ELF-1 (cell line): ENCODE data around the gene EFCAB7.
A peak's percentile ranks its signal among the peaks of the same experiment; 100 is the strongest.
"Not testable (repeated sequence)": the region's sequence is repeated elsewhere in the genome, so short reads cannot be mapped to it uniquely, and the experiment has no call there.

Experiments used
- DNase-seq: peaks from one replicate; pipeline ENCODE4 v3.0.0-alpha.2; 2016; ENCODE audit warnings: low read depth, low spot score

Gene EFCAB7

DNA sequence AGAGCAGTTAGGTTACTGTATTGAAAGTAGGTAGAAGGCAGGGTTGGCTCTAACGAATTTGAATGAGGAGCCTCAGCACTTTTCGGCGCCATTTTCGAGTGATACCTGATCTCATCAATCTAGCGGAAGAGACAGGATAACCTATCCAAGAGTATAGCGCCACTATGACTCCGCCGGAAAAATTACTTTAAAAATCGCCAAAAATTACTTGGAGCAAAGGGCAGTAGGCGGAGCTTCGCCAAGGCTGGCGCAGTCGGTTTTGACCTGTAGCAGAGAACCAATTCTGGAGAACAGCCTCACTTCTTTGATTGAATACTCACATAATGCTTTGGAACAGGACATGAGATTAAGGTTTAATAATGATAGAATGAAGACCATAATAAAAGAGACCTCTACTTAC is 25.6 kb downstream of the EFCAB7 start:
- DNase-seq = no peak

DNA sequence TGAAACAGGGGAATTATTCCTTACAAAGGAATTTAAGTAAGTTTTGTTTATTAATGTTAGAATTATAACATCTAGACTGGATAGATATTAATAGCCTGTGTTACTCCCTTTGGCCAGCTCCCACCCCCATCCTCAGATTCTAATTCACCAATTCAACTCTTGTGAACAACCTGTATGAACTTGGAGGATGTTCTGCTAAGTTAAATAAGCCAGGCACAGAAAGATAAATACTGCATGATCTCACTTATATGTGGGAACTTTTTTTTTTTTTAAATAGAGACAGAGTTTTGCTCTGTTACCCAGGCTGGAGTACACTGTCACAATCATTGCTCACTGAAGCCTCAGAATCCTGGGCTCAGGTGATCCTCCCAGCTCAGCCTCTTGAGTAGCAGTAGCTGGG is 32.2 kb downstream of the EFCAB7 start:
- DNase-seq = no peak

DNA sequence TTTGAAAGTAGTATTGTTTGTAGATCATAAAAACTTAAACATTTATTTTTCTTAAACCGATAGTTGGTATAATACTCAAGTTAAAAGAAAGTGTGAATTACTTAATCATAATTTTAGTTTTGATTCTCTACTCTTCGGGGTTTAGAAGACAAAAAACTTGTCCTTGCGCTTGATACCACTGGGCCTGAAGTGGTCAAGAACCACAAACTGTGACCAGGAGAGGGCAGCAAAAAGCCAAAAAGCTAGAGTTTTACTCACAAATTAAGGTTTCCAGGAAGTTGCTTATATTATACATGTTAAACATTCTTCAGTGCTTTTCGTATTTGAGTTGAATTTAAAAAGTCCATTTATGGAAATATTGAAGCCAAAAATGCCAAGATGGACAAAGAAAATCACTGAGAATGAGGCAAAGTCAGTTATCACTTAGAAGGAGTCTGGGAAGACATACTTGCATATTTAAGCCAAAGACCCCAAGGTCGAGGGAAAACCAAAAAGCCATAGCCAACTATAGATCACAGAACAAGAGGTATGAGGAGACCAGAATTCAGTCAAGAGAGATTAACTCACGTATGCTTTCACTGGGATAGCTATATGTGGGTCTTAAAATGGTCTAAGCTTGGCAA is 34.2 kb downstream of the EFCAB7 start:
- DNase-seq = peak; percentile 35

DNA sequence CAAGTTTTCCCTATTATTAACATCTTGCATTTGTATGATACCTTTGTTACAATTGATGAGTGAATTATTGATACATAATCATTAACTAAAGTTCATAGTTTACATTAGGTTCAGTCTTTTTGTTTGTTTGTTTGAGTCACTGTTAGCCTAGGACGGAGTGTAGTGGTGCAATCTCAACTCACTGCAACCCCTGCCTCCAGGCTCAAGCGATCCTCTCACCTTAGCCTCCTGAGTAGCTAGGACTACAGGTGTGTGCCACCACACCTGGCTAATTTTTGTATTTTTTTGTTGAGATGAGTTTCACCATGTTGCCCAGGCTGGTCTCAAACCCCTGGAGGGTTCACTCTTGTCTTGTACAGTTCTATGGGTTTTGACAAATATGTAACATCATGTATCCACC is 36.0 kb downstream of the EFCAB7 start:
- DNase-seq = no peak

- DNase-seq = no peak
Measured at GRCh38 chr1:63563745-63564144, 40.4 kb downstream of the EFCAB7 start.

GRCh38 chr1:63569068-63569467 is 45.7 kb downstream of the EFCAB7 start:
- no peak for DNase-seq

DNA sequence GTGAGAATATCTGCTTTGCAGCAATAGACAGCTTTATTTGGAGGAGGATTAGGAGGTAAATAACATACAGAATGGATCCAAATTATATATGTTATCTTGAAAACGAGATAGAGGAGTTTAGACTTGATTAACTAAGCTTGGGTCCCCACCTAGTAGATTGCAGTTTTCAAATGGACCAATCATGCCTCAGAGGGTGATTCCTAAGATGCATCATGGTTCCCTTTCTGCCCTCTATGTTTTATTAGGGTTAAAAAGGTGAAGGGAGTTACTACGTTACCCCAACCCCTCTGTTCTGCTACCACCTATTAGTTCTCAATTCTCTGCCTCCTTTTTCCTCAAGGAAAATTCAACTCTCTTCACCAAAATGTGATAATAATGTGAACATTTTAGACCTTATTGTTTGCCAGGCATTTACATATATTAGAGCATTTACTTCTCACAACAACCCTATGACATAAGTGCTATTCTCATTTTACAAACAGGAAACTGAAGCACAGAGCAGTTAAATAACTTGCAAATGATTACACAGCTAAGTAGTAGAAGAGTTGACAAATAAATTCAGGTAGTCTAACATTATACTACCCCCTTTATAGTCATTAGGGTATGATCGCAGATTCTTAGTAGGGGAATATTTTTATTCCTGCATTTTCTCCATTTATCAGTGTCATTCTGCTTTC is 46.5 kb downstream of the EFCAB7 start:
- DNase-seq = no peak

DNA sequence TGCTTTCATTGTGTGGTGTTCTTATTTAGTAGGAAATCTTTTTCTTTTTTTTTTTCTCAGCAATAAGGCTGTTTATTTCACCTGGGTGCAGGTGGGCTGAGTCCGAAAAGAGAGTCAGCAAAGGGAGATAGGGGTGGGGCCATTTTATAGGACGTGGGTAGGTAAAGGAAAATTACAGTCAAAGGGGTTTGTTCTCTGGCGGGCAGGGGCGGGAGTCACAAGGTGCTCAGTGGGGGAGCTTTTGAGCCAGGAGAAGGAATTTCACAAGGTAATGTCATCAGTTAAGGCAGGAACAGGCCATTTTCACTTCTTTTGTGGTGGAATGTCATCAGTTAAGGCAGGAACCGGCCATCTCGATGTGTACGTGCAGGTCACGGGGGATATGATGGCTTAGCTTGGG is 49.4 kb downstream of the EFCAB7 start:
- DNase-seq = peak; percentile 52

GRCh38 chr1:63574203-63574796 is 51.0 kb downstream of the EFCAB7 start:
- not testable (repeated sequence) for DNase-seq

- DNase-seq = no peak
Measured at GRCh38 chr1:63575340-63575826, 52.1 kb downstream of the EFCAB7 start.

- not testable (repeated sequence) for DNase-seq
Measured at GRCh38 chr1:63586326-63586725, 63.0 kb downstream of the EFCAB7 start.

DNA sequence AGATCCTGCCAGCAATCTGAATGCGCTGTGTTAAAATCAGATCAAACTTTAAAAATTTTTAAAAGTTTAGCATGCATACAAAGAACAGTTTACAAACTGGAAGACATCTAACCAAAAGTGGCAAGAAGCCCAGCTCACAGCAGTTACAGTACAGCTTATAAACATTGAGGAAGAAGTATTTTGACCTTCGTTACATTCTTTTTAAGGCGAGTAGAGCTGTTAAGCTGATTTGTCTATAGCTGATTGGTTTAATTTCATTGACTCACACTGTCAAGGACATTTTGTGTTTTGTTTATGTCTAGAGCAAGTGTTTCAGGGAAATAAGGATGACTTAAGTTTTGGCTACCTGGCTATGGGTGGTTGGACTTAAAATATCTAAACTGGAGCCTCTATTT is 66.8 kb downstream of the EFCAB7 start:
- DNase-seq = no peak

DNA sequence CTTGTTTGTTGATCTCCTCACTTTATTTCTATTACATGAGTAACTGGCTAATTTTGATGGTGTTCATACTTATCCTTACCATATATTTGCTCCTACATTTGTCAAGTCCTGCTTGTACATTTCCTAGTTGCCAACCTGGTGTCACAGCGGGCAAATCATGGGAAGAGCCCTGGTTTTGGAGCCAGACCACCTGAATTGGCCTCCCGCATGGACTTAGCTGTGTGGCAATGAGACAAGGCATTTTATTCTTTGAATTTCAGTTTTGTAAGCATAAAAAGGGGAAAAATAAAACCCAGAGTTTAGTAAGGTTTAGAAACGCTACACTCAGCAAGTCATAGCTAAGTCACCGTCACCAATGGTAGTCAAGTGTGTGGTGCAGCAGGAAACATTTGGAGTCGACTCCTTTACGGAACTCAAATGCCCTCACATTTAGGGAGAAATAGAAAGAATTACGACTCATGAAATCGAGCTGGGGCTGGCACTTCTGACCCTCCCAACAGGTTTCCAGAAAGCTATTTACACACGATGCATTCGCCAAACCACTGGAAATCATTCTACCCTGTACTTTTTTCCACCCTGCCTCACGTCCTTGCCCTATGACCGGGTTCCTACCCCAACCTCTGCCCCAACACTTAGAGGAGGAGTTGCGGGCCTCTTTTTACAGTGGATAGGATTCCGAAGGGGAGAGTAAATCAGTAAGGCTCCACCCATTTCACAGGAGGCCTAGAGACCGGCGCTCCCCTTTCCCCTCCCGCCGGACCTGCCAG is 69.4 kb downstream of the EFCAB7 start:
- DNase-seq = no peak

DNA sequence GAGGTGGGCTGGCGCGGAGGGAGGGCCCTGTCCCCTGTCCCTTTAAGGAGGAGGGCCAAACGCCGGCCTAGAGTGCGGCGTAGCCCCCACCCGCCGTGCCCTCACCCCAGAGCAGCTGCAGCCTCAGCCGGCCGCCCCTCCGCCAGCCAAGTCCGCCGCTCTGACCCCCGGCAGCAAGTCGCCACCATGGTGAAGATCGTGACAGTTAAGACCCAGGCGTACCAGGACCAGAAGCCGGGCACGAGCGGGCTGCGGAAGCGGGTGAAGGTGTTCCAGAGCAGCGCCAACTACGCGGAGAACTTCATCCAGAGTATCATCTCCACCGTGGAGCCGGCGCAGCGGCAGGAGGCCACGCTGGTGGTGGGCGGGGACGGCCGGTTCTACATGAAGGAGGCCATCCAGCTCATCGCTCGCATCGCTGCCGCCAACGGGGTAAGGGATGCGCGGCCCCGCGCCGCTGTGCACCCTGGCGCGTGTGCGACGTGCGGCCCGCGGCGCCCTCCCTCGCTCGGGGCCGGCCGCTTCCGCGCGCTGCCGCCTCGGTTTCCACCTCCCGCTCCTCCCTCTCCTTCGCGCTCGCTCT is 70.1 kb downstream of the EFCAB7 start, which contains the start of gene PGM1:
PGM1 (plus strand) TSS at position 109 of the 583 bp plus-strand sequence; CDS start at position 187, 78 bp downstream.
- DNase-seq = peak; percentile 84

GRCh38 chr1:63593886-63594605 is 70.7 kb downstream of the EFCAB7 start:
- DNase-seq = peak; percentile 78

- no peak for DNase-seq
Measured at GRCh38 chr1:63595435-63595834, 72.1 kb downstream of the EFCAB7 start.

- no peak for DNase-seq
Measured at GRCh38 chr1:63599799-63600198, 76.5 kb downstream of the EFCAB7 start.

DNA sequence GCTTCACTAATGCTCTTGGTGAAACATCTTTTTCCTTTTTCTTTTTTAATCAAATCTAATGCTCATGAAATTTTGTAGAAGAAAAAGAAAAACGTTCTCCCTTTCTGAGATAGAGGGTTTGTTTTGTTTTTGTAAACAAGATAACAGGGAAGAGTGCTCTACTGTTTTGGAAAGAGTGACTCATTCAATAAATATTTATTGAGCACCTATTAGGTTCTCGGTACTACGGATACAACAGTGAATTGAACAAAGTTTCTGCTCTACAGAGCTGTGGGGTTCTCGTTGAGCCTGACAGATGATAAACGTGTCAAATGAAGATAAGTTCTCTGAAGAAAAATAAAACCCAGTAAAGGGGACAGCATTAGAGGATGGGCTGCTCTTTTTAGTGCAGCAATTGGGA is 76.9 kb downstream of the EFCAB7 start:
- no peak for DNase-seq

DNA sequence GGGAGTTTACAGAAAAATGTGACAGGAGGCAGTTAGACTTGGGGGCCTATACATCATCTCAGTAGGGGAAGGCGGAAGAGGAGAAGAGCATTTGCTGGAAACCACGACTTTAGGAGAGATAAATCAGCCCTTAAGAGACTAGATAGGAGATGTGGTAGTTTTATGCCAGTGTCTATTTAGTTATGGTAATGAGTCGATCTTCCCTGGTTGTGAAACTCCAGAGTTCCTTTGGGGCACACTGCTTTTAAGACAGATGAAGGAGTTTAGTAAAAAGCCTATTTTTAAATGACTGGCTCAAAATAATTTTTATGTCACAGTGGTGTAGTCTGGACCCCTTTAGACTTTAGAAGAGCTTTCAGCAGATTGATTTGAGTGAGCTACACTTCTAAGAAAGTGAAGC is 77.7 kb downstream of the EFCAB7 start:
- no peak for DNase-seq

GRCh38 chr1:63601463-63601862 is 78.1 kb downstream of the EFCAB7 start:
- peak; percentile 46 for DNase-seq

DNA sequence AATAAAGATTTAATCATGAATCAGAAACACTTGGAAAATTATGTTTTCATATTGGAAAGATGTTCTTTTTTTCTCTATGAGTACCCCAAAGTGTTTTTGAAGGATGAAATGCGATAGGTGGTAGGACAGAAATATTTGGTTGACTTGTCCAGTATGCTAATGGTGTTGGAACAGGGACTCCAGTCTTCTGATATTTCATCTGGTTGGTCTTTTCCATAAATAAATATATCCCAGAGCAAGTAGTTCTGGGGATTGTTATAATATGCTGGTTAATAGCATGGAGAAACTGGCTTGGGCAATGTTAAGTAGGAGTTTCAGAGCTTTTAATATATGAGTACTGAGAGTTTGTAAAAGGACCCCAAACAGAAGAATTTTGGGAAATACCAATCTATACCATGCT is 78.6 kb downstream of the EFCAB7 start:
- DNase-seq = no peak
